HEK293 (cell line): ENCODE measurements around the gene SBNO2.
A peak's percentile ranks its signal among the peaks of the same experiment; 100 is the strongest.

Experiments used
- CTCF ChIA-PET: fragments of 350-600 bp; formaldehyde crosslinking; extraction: SDS; loops from one replicate; lab custom pipeline; 2021; ENCODE audit warnings: antibody characterized with exemption; lab: Yijun Ruan, JAX
- POLR2A ChIA-PET: fragments of 300-600 bp; formaldehyde crosslinking; extraction: SDS; loops from one replicate; lab custom pipeline; 2020; ENCODE audit warnings: antibody characterized with exemption, inconsistent platforms; lab: Yijun Ruan, JAX
- H3K27ac ChIP-seq: fragments of 200-500 bp; sonication (Bioruptor generic); 2 replicates; pipeline ENCODE4 v1.5.1; 2014; ENCODE audit warnings: low read depth, low read length, control low read depth, inconsistent platforms; ENCODE audit errors: extremely low read depth
- H3K36me3 ChIP-seq, 2 experiments: fragments of 200-500 bp in 1 of 2; sonication (Bioruptor generic) in 1 of 2; 1 replicate in 1 of 2; 2 replicates in 1 of 2; pipeline ENCODE4 v1.5.1; 2014 to 2017; ENCODE audit warnings: inconsistent platforms in 2 of 2, low read length in 2 of 2; ENCODE audit not compliant: control insufficient read depth in 2 of 2, insufficient read depth in 1 of 2
- H3K4me1 ChIP-seq: fragments of 200-500 bp; sonication (Bioruptor generic); 2 replicates; pipeline ENCODE4 v1.5.1; 2014; ENCODE audit warnings: mild to moderate bottlenecking, low read length, inconsistent platforms; ENCODE audit not compliant: control insufficient read depth, insufficient read depth
- H3K4me3 ChIP-seq: 2 replicates; pipeline ENCODE4 v1.5.1; 2011; ENCODE audit warnings: low read depth, mild to moderate bottlenecking, control low read depth, low read length, moderate library complexity
- H3K9me3 ChIP-seq: fragments of 200-500 bp; sonication (Bioruptor generic); 2 replicates; pipeline ENCODE4 v1.5.1; 2014; ENCODE audit warnings: low read depth, low read length, inconsistent platforms; ENCODE audit not compliant: control insufficient read depth, insufficient read depth
- GFI1B ChIP-seq: fragments of 450-650 bp; formaldehyde crosslinking; IDR thresholded peaks from 2 replicates; pipeline ENCODE4 v1.5.1; 2016; ENCODE audit warnings: missing biosample characterization, missing genetic modification characterization
- GLIS1 ChIP-seq: fragments of 450-650 bp; formaldehyde crosslinking; IDR thresholded peaks from 2 replicates; pipeline ENCODE4 v1.5.1; 2016; ENCODE audit warnings: missing biosample characterization, missing genetic modification characterization
- GLIS2 ChIP-seq: fragments of 450-650 bp; formaldehyde crosslinking; IDR thresholded peaks from 2 replicates; pipeline ENCODE4 v1.5.1; 2016; ENCODE audit warnings: missing biosample characterization, missing genetic modification characterization
- HOXD13 ChIP-seq: sonication (generic); formaldehyde crosslinking; IDR thresholded peaks from 2 replicates; pipeline ENCODE4 v1.8.0; 2022; ENCODE audit warnings: missing genetic modification reagents, borderline replicate concordance
- IKZF3 ChIP-seq: fragments of 450-650 bp; IDR thresholded peaks from 2 replicates; pipeline ENCODE4 v1.5.0; 2018; ENCODE audit warnings: missing biosample characterization, mild to moderate bottlenecking, missing genetic modification characterization, moderate library complexity
- KLF10 ChIP-seq: fragments of 450-650 bp; IDR thresholded peaks from 2 replicates; pipeline ENCODE4 v1.5.1; 2018; ENCODE audit warnings: missing biosample characterization, mild to moderate bottlenecking, missing genetic modification characterization
- KLF16 ChIP-seq: fragments of 450-650 bp; formaldehyde crosslinking; IDR thresholded peaks from 2 replicates; pipeline ENCODE4 v1.5.1; 2017; ENCODE audit warnings: missing biosample characterization, missing genetic modification characterization
- KLF8 ChIP-seq: fragments of 450-650 bp; formaldehyde crosslinking; IDR thresholded peaks from 2 replicates; pipeline ENCODE4 v1.5.1; 2016; ENCODE audit warnings: missing biosample characterization, missing genetic modification characterization
- SP2 ChIP-seq: fragments of 450-650 bp; formaldehyde crosslinking; IDR thresholded peaks from 2 replicates; pipeline ENCODE4 v1.5.1; 2016; ENCODE audit warnings: missing biosample characterization, missing genetic modification characterization
- SP3 ChIP-seq: fragments of 450-650 bp; formaldehyde crosslinking; IDR thresholded peaks from 2 replicates; pipeline ENCODE4 v1.5.1; 2016; ENCODE audit warnings: missing biosample characterization, missing genetic modification characterization
- ZBTB17 ChIP-seq: fragments of 450-650 bp; formaldehyde crosslinking; IDR thresholded peaks from 2 replicates; pipeline ENCODE4 v1.5.1; 2016; ENCODE audit warnings: missing biosample characterization, missing genetic modification characterization
- ZBTB7A ChIP-seq: fragments of 450-650 bp; formaldehyde crosslinking; IDR thresholded peaks from 2 replicates; pipeline ENCODE4 v1.5.1; 2016; ENCODE audit warnings: low read depth, missing biosample characterization, missing genetic modification characterization
- ZFHX2 ChIP-seq: fragments of 450-650 bp; formaldehyde crosslinking; conservative IDR thresholded peaks from 2 replicates; pipeline ENCODE4 v1.5.1; 2016; ENCODE audit warnings: missing biosample characterization, missing genetic modification characterization
- ZNF19 ChIP-seq: fragments of 450-650 bp; formaldehyde crosslinking; IDR thresholded peaks from 2 replicates; pipeline ENCODE4; 2016; ENCODE audit warnings: missing biosample characterization, missing genetic modification characterization, low read depth
- ZNF211 ChIP-seq: fragments of 450-650 bp; formaldehyde crosslinking; IDR thresholded peaks from 2 replicates; pipeline ENCODE4 v1.5.1; 2016; ENCODE audit warnings: low read depth, missing biosample characterization, missing genetic modification characterization
- ZNF221 ChIP-seq: fragments of 450-650 bp; formaldehyde crosslinking; IDR thresholded peaks from 2 replicates; pipeline ENCODE4 v1.5.1; 2017; ENCODE audit warnings: missing biosample characterization, missing genetic modification characterization, borderline replicate concordance
- ZNF266 ChIP-seq: fragments of 450-650 bp; formaldehyde crosslinking; IDR thresholded peaks from 2 replicates; pipeline ENCODE4 v1.5.1; 2016; ENCODE audit warnings: missing biosample characterization, missing genetic modification characterization, low read depth
- ZNF341 ChIP-seq: fragments of 450-650 bp; formaldehyde crosslinking; IDR thresholded peaks from 2 replicates; pipeline ENCODE4; 2016; ENCODE audit warnings: low read depth, missing biosample characterization, missing genetic modification characterization
- ZNF426 ChIP-seq: fragments of 450-650 bp; formaldehyde crosslinking; IDR thresholded peaks from 2 replicates; pipeline ENCODE4 v1.5.1; 2017; ENCODE audit warnings: missing biosample characterization, missing genetic modification characterization, mild to moderate bottlenecking, inconsistent platforms, moderate library complexity
- ZNF544 ChIP-seq: fragments of 450-650 bp; formaldehyde crosslinking; IDR thresholded peaks from 2 replicates; pipeline ENCODE4 v1.5.0; 2017; ENCODE audit warnings: missing biosample characterization, missing genetic modification characterization
- ZNF549 ChIP-seq: fragments of 450-650 bp; IDR thresholded peaks from 2 replicates; pipeline ENCODE4 v1.5.1; 2018; ENCODE audit warnings: missing biosample characterization, missing genetic modification characterization, mild to moderate bottlenecking, inconsistent platforms, moderate library complexity
- ZNF660 ChIP-seq: fragments of 450-650 bp; IDR thresholded peaks from 2 replicates; pipeline ENCODE4 v1.5.1; 2018; ENCODE audit warnings: missing biosample characterization, mild to moderate bottlenecking, missing genetic modification characterization
- ZSCAN30 ChIP-seq: fragments of 450-650 bp; IDR thresholded peaks from 2 replicates; pipeline ENCODE4 v1.5.1; 2018; ENCODE audit warnings: missing biosample characterization, mild to moderate bottlenecking, missing genetic modification characterization, moderate library complexity
- ZXDB ChIP-seq: fragments of 450-650 bp; formaldehyde crosslinking; IDR thresholded peaks from 2 replicates; pipeline ENCODE4 v1.5.1; 2016; ENCODE audit warnings: missing biosample characterization, missing genetic modification characterization
- TF ChIP-seq, protein P1 (sequence below): fragments of 450-650 bp; formaldehyde crosslinking; IDR thresholded peaks from 2 replicates; pipeline ENCODE4 v1.5.1; 2017; ENCODE audit warnings: missing biosample characterization, missing genetic modification characterization
- TF ChIP-seq, protein P2 (sequence below): fragments of 450-650 bp; IDR thresholded peaks from 2 replicates; pipeline ENCODE4 v1.5.1; 2018; ENCODE audit warnings: missing biosample characterization, mild to moderate bottlenecking, missing genetic modification characterization
- TF ChIP-seq, protein P3 (sequence below): fragments of 450-650 bp; formaldehyde crosslinking; optimal IDR thresholded peaks from 2 replicates; pipeline ENCODE3; 2016; ENCODE audit warnings: missing biosample characterization, mild to moderate bottlenecking, missing genetic modification characterization
- TF ChIP-seq, protein P4 (sequence below): fragments of 450-650 bp; formaldehyde crosslinking; IDR thresholded peaks from 2 replicates; pipeline ENCODE4 v1.5.1; 2016; ENCODE audit warnings: missing biosample characterization, missing genetic modification characterization
- TF ChIP-seq, protein P5 (sequence below): fragments of 450-650 bp; formaldehyde crosslinking; IDR thresholded peaks from 2 replicates; pipeline ENCODE4 v1.5.1; 2016; ENCODE audit warnings: missing biosample characterization, missing genetic modification characterization

The SBNO2 gene

DNA sequence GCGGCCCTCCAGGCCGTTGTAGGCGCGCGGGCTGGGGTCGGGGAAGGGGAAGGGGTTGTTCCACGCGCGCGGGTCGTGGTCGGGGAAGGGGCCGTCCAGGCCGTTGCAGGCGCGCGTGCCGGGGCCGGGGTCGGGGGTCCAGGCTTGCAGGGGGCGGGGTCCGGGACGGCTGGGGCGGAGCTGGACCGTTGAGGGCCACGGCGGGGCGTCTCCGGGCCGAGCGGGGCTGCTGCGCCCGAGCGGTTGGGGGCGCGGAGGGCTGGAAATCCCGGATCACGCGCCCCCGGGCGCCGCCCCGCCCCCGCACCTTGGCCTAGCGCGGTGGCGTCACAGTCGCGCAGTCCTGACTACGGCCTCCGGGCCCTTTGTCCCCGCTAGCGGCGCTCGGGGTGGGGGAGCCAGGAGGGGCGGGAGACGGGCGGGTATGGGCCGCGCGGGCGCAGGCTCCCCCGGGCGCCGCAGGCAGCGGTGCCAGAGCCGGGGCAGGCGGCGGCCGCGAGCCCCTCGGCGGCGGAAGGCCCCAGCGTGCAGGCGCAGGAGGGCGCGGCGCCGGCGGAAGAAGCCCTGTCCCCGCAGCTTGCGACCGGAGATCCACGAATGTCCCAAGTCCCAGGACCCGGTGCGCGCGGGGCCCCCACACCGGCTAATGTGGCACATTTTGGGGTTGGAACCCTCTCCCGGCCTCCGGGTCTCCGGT is 69.6 kb downstream of the SBNO2 start (continued):
- TF ChIP-seq, protein P1, sequence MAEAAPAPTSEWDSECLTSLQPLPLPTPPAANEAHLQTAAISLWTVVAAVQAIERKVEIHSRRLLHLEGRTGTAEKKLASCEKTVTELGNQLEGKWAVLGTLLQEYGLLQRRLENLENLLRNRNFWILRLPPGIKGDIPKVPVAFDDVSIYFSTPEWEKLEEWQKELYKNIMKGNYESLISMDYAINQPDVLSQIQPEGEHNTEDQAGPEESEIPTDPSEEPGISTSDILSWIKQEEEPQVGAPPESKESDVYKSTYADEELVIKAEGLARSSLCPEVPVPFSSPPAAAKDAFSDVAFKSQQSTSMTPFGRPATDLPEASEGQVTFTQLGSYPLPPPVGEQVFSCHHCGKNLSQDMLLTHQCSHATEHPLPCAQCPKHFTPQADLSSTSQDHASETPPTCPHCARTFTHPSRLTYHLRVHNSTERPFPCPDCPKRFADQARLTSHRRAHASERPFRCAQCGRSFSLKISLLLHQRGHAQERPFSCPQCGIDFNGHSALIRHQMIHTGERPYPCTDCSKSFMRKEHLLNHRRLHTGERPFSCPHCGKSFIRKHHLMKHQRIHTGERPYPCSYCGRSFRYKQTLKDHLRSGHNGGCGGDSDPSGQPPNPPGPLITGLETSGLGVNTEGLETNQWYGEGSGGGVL (tag by site-specific recombination): 0 out of 2 replicates have a peak, but pooled peaks have one; percentile 38
- TF ChIP-seq, protein P2, sequence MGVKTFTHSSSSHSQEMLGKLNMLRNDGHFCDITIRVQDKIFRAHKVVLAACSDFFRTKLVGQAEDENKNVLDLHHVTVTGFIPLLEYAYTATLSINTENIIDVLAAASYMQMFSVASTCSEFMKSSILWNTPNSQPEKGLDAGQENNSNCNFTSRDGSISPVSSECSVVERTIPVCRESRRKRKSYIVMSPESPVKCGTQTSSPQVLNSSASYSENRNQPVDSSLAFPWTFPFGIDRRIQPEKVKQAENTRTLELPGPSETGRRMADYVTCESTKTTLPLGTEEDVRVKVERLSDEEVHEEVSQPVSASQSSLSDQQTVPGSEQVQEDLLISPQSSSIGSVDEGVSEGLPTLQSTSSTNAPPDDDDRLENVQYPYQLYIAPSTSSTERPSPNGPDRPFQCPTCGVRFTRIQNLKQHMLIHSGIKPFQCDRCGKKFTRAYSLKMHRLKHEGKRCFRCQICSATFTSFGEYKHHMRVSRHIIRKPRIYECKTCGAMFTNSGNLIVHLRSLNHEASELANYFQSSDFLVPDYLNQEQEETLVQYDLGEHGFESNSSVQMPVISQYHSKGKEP (tag by site-specific recombination): no peak
- TF ChIP-seq ZXDB (tag by site-specific recombination) (0 out of 2 replicates have a peak, but pooled peaks have one; percentile 27), KLF10 (tag by site-specific recombination) (peak; percentile 29), ZNF19 (tag by site-specific recombination) (no peak)

DNA sequence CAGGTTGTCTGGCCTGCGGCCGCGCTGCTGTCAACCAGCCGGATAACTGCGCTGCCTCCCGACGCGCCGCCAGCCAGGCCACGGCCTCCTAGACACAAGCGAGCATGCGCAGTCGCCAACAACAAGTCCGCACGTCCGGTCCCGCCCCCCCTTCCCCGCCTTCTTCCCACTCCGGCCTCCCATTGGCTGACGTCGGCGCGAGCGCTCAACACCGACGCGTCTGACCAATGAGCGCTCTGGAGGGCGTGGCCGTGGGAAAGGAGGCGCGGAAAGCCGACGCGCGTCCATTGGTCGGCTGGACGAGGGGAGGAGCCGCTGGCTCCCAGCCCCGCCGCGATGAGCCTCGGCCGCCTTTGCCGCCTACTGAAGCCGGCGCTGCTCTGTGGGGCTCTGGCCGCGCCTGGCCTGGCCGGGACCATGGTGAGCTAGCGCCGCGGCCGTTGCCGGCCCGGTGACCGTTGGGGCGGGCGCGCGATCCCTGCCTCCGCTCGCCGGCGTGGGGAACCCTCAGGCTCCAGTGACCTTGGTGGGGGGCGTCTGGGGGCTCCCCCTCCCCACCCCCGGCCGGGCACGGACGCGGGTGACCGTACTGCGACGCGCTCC is 70.3 kb downstream of the SBNO2 start, which contains the start of gene GPX4:
Gene GPX4 (plus strand): TSS at position 287 of the 603 bp plus-strand sequence. CDS start 50 bp downstream, at position 337.
- CTCF ChIA-PET: interaction anchor here (0.7 to 3.2 kb wide), 3 partner anchors 10 to 141 kb away, joined by 3 to 13 read pairs (median 3); no protein-coding TSS in a partner anchor
- POLR2A ChIA-PET: interaction anchor here (0.6 to 2.3 kb wide), 14 partner anchors 9 to 165 kb away, joined by 3 to 11 read pairs (median 4); partner anchors contain the start of genes ABCA7, ARHGAP45 and CIRBP
- Histone ChIP-seq H3K4me3 (peak within 1 kb of the TSS; percentile 65), H3K9me3 (no peaks in the 10 kb centered on the region), H3K4me1 (no peaks in the 10 kb centered on the region; the same call in 1 of the 2 replicates), H3K27ac (peak within 1 kb of the TSS; percentile 92), H3K36me3 (peaks cover 0 to 33% of the 10 kb centered on the region in 2 experiments; a peak in 1 of 3 replicates)
- TF ChIP-seq, protein P3, sequence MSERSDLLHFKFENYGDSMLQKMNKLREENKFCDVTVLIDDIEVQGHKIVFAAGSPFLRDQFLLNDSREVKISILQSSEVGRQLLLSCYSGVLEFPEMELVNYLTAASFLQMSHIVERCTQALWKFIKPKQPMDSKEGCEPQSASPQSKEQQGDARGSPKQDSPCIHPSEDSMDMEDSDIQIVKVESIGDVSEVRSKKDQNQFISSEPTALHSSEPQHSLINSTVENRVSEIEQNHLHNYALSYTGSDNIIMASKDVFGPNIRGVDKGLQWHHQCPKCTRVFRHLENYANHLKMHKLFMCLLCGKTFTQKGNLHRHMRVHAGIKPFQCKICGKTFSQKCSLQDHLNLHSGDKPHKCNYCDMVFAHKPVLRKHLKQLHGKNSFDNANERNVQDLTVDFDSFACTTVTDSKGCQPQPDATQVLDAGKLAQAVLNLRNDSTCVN: peak; percentile 85
- TF ChIP-seq ZBTB7A (tag by site-specific recombination): peak; percentile 82; the same call in 1 of the 2 replicates
- TF ChIP-seq, protein P4, sequence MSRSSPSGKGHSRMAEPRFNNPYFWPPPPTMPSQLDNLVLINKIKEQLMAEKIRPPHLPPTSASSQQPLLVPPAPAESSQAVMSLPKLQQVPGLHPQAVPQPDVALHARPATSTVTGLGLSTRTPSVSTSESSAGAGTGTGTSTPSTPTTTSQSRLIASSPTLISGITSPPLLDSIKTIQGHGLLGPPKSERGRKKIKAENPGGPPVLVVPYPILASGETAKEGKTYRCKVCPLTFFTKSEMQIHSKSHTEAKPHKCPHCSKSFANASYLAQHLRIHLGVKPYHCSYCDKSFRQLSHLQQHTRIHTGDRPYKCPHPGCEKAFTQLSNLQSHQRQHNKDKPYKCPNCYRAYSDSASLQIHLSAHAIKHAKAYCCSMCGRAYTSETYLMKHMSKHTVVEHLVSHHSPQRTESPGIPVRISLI (tag by site-specific recombination): no peak
- TF ChIP-seq ZNF211 (tag by site-specific recombination): no peak
- TF ChIP-seq ZNF221 (tag by site-specific recombination): 0 out of 2 replicates have a peak, but pooled peaks have one; percentile 17
- TF ChIP-seq SP3: peak; percentile 91
- TF ChIP-seq ZSCAN30 (tag by site-specific recombination): peak; percentile 85; the same call in 1 of the 2 replicates
- peak; percentile 100 for TF ChIP-seq SP2
- TF ChIP-seq KLF10 (tag by site-specific recombination): peak; percentile 73
- TF ChIP-seq KLF8: peak; percentile 67; the same call in 1 of the 2 replicates
- no peak for TF ChIP-seq ZNF549 (tag by site-specific recombination)
- no peak for TF ChIP-seq HOXD13
- TF ChIP-seq IKZF3 (tag by site-specific recombination): no peak
- TF ChIP-seq ZNF341 (tag by site-specific recombination): no peak
- peak; percentile 33; the same call in 1 of the 2 replicates for TF ChIP-seq ZFHX2 (tag by site-specific recombination)
- no peak for TF ChIP-seq ZNF266 (tag by site-specific recombination)
- no peak for TF ChIP-seq GFI1B (tag by site-specific recombination)
- TF ChIP-seq ZNF660: peak; percentile 47
- peak; percentile 64 for TF ChIP-seq GLIS1
- TF ChIP-seq ZNF544: no peak
- TF ChIP-seq ZNF426: no peak
- no peak for TF ChIP-seq ZBTB17 (tag by site-specific recombination)
- peak; percentile 55; the same call in 1 of the 2 replicates for TF ChIP-seq GLIS2 (tag by site-specific recombination)
- no peak for TF ChIP-seq KLF16 (tag by site-specific recombination)
- TF ChIP-seq, protein P5, sequence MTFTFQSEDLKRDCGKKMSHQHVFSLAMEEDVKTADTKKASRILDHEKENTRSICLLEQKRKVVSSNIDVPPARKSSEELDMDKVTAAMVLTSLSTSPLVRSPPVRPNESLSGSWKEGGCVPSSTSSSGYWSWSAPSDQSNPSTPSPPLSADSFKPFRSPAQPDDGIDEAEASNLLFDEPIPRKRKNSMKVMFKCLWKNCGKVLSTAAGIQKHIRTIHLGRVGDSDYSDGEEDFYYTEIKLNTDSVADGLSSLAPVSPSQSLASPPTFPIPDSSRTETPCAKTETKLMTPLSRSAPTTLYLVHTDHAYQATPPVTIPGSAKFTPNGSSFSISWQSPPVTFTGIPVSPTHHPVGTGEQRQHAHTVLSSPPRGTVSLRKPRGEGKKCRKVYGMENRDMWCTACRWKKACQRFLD (tag by site-specific recombination): no peak
